GM19035 (cell line): ENCODE measurements around the gene PLAAT5.

Source experiments
- ATAC-seq: cut with Tn5 transposase; IDR thresholded peaks from one replicate; pipeline ENCODE4 v1.9.1; 2021; ENCODE audit not compliant: unreplicated experiment

The PLAAT5 gene

GRCh38 chr11:63516109-63516508, 25.1 kb upstream of the PLAAT5 start:
- no peak for ATAC-seq

GRCh38 chr11:63512816-63513215, 21.8 kb upstream of the PLAAT5 start:
- ATAC-seq: no peak

GRCh38 chr11:63511048-63511748, 20.2 kb upstream of the PLAAT5 start:
- no peak for ATAC-seq

GRCh38 chr11:63510360-63511047, 19.5 kb upstream of the PLAAT5 start:
- ATAC-seq: no peak

- ATAC-seq: no peak
These were observed 17.8 kb upstream of the PLAAT5 start for GRCh38 chr11:63508745-63509144.

- ATAC-seq: no peak
These were observed 17.0 kb upstream of the PLAAT5 start for GRCh38 chr11:63508009-63508408.

- ATAC-seq: no peak
These were observed 16.5 kb upstream of the PLAAT5 start for GRCh38 chr11:63507511-63507910.

GRCh38 chr11:63506876-63507275, 15.9 kb upstream of the PLAAT5 start:
- ATAC-seq: no peak

GRCh38 chr11:63505857-63506528, 15.0 kb upstream of the PLAAT5 start, which contains the start of gene LGALS12:
Gene LGALS12 (plus strand): TSS chr11:63506084. CDS start chr11:63506459, 375 bp downstream.
- no peak for ATAC-seq

GRCh38 chr11:63504933-63505586, 14.1 kb upstream of the PLAAT5 start:
- ATAC-seq: no peak

GRCh38 chr11:63504054-63504453, 13.1 kb upstream of the PLAAT5 start:
- no peak for ATAC-seq

- no peak for ATAC-seq
These were observed 12.5 kb upstream of the PLAAT5 start for GRCh38 chr11:63503492-63503891.

- ATAC-seq: no peak
These were observed 11.4 kb upstream of the PLAAT5 start for GRCh38 chr11:63502252-63502820.

GRCh38 chr11:63501236-63501635, 10.3 kb upstream of the PLAAT5 start:
- ATAC-seq: no peak

- ATAC-seq: no peak
These were observed 8.9 kb upstream of the PLAAT5 start for GRCh38 chr11:63499874-63500273.

GRCh38 chr11:63494975-63495374, 4.0 kb upstream of the PLAAT5 start:
- no peak for ATAC-seq

GRCh38 chr11:63493127-63493526, 2.2 kb upstream of the PLAAT5 start:
- ATAC-seq: no peak

GRCh38 chr11:63492441-63492840, 1.5 kb upstream of the PLAAT5 start:
- no peak for ATAC-seq

- ATAC-seq: no peak
These were observed 837 bp upstream of the PLAAT5 start for GRCh38 chr11:63491636-63492372.

GRCh38 chr11:63491240-63491587, 247 bp upstream of the PLAAT5 start:
- ATAC-seq: no peak

GRCh38 chr11:63489879-63490278, 1.1 kb downstream of the PLAAT5 start:
- no peak for ATAC-seq
